ENCODE data around the gene SPAG16.

The SPAG16 gene

DNA sequence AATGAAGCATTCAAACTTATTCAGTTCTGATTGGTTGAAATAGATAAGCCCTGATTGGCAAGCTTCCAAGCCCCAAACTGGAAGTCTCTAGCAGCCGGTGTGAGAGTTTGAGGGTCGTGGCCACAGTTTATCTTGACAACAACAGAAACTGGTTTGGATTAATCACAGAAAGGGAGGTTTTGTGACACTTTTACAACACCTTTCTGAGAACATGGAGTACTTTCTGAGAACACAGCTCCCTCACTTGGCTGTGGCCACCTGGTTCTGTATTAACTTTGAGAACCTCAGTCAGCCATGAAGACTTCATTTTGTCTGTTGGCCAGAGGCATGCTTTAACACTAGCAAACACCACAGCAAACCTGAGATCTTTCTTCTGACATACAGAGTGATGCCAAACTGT is 845.9 kb downstream of the SPAG16 start (continued):
- TF ChIP-seq ZBTB7A (tag by site-specific recombination; IDR thresholded peaks at IDR 0.05; ENCODE audit: low read depth) (no peak), WT1 (tag by site-specific recombination; IDR thresholded peaks at IDR 0.05) (no peak)
- TF ChIP-seq, protein P1, sequence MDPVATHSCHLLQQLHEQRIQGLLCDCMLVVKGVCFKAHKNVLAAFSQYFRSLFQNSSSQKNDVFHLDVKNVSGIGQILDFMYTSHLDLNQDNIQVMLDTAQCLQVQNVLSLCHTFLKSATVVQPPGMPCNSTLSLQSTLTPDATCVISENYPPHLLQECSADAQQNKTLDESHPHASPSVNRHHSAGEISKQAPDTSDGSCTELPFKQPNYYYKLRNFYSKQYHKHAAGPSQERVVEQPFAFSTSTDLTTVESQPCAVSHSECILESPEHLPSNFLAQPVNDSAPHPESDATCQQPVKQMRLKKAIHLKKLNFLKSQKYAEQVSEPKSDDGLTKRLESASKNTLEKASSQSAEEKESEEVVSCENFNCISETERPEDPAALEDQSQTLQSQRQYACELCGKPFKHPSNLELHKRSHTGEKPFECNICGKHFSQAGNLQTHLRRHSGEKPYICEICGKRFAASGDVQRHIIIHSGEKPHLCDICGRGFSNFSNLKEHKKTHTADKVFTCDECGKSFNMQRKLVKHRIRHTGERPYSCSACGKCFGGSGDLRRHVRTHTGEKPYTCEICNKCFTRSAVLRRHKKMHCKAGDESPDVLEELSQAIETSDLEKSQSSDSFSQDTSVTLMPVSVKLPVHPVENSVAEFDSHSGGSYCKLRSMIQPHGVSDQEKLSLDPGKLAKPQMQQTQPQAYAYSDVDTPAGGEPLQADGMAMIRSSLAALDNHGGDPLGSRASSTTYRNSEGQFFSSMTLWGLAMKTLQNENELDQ (tag by site-specific recombination; IDR thresholded peaks at IDR 0.05; ENCODE audit: low read depth) = no peak

DNA sequence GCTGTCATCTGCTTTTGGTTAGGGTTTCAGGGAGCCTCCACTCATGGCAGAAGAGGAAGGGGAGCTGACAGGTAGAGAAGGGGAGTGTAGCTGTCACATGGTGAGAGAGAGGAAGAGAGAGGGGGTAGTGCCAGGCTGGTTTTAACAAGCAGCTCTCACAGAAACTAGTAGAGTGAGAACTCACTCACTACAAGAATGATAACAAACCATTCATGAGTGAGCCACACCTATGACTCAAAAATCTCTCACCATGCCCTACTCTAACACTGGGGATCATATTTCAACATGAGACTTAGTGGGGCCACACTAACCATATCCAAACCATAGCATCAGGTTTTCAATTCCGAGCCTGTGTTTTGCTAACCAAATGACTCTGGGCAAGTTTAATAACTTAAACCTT is 851.7 kb downstream of the SPAG16 start:
- no peak for TF ChIP-seq ZNF658 (tag by site-specific recombination; IDR thresholded peaks at IDR 0.05)
- TF ChIP-seq, protein P2, sequence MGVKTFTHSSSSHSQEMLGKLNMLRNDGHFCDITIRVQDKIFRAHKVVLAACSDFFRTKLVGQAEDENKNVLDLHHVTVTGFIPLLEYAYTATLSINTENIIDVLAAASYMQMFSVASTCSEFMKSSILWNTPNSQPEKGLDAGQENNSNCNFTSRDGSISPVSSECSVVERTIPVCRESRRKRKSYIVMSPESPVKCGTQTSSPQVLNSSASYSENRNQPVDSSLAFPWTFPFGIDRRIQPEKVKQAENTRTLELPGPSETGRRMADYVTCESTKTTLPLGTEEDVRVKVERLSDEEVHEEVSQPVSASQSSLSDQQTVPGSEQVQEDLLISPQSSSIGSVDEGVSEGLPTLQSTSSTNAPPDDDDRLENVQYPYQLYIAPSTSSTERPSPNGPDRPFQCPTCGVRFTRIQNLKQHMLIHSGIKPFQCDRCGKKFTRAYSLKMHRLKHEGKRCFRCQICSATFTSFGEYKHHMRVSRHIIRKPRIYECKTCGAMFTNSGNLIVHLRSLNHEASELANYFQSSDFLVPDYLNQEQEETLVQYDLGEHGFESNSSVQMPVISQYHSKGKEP (tag by site-specific recombination; IDR thresholded peaks at IDR 0.05) = no peak
- no peak for TF ChIP-seq ZNF571 (tag by site-specific recombination; IDR thresholded peaks at IDR 0.05)
- TF ChIP-seq, protein P3, sequence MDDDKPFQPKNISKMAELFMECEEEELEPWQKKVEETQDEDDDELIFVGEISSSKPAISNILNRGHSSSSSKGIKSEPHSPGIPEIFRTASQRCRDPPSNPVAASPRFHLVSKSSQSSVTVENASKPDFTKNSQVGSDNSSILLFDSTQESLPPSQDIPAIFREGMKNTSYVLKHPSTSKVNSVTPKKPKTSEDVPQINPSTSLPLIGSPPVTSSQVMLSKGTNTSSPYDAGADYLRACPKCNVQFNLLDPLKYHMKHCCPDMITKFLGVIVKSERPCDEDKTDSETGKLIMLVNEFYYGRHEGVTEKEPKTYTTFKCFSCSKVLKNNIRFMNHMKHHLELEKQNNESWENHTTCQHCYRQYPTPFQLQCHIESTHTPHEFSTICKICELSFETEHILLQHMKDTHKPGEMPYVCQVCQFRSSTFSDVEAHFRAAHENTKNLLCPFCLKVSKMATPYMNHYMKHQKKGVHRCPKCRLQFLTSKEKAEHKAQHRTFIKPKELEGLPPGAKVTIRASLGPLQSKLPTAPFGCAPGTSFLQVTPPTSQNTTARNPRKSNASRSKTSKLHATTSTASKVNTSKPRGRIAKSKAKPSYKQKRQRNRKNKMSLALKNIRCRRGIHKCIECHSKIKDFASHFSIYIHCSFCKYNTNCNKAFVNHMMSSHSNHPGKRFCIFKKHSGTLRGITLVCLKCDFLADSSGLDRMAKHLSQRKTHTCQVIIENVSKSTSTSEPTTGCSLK (tag by site-specific recombination; IDR thresholded peaks at IDR 0.05) = no peak
- TF ChIP-seq ZBTB17 (tag by site-specific recombination; IDR thresholded peaks at IDR 0.05) = no peak
- ChIA-PET CTCF (no interaction called here), POLR2A (no interaction called here)
- H3K4me1 ChIP-seq (ENCODE audit: control insufficient read depth, insufficient read depth, low read length) = peaks cover 3% of the 10 kb centered on the region
- H3K27ac ChIP-seq (ENCODE audit: extremely low read depth, low read depth, low read length) = no peak overlapping the region
- H3K36me3 ChIP-seq (ENCODE audit: control insufficient read depth in 2 of 2, insufficient read depth in 1 of 2, low read length in 2 of 2) = no peaks in the 10 kb centered on the region
- no peaks in the 10 kb centered on the region for H3K9me3 ChIP-seq (ENCODE audit: control insufficient read depth, insufficient read depth, low read depth, low read length)
- H3K4me3 ChIP-seq (ENCODE audit: low read depth, low read length) = no peak overlapping the region

DNA sequence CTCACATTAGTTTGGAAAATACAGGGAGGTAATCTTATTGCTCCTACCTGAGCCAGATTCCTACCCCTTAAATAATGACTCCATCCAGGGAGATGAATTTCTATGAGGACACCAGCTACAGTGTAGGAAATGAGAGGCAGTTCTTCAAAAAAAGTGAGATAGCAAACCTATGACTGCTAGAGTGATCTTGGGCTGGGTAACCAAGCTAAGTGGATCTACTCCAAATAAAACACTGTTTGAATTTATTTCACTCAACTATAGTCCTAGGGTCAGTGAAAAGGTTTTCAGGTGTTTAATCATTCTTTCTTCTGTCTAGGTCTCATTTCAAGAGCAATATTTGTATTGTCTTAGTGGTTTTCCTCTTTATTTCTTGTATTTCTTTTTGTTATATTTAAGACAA is 854.5 kb downstream of the SPAG16 start:
- Histone ChIP-seq H3K27ac (ENCODE audit: extremely low read depth, low read depth, low read length) (no peak overlapping the region), H3K36me3 (ENCODE audit: control insufficient read depth in 2 of 2, insufficient read depth in 1 of 2, low read length in 2 of 2) (no peaks in the 10 kb centered on the region), H3K4me1 (ENCODE audit: control insufficient read depth, insufficient read depth, low read length) (peaks cover 3% of the 10 kb centered on the region), H3K4me3 (ENCODE audit: low read depth, low read length) (no peak overlapping the region), H3K9me3 (ENCODE audit: control insufficient read depth, insufficient read depth, low read depth, low read length) (no peaks in the 10 kb centered on the region)
- ChIA-PET POLR2A (no interaction called here), CTCF (no interaction called here)
- TF ChIP-seq, protein P4, sequence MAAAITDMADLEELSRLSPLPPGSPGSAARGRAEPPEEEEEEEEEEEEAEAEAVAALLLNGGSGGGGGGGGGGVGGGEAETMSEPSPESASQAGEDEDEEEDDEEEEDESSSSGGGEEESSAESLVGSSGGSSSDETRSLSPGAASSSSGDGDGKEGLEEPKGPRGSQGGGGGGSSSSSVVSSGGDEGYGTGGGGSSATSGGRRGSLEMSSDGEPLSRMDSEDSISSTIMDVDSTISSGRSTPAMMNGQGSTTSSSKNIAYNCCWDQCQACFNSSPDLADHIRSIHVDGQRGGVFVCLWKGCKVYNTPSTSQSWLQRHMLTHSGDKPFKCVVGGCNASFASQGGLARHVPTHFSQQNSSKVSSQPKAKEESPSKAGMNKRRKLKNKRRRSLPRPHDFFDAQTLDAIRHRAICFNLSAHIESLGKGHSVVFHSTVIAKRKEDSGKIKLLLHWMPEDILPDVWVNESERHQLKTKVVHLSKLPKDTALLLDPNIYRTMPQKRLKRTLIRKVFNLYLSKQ (tag by site-specific recombination; IDR thresholded peaks at IDR 0.05; ENCODE audit: borderline replicate concordance) = no peak
- TF ChIP-seq, protein P5, sequence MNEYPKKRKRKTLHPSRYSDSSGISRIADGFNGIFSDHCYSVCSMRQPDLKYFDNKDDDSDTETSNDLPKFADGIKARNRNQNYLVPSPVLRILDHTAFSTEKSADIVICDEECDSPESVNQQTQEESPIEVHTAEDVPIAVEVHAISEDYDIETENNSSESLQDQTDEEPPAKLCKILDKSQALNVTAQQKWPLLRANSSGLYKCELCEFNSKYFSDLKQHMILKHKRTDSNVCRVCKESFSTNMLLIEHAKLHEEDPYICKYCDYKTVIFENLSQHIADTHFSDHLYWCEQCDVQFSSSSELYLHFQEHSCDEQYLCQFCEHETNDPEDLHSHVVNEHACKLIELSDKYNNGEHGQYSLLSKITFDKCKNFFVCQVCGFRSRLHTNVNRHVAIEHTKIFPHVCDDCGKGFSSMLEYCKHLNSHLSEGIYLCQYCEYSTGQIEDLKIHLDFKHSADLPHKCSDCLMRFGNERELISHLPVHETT (tag by site-specific recombination; IDR thresholded peaks at IDR 0.05) = no peak
- TF ChIP-seq ZNF350 (tag by site-specific recombination; IDR thresholded peaks at IDR 0.05) = no peak
